Measurements from ENCODE around the gene CLEC9A.

CLEC9A gene

GRCh38 chr12:10088031-10088430, 57.5 kb downstream of the CLEC9A start:
- Histone ChIP-seq H3K4me3 (ENCODE audit: low read length) (no peak overlapping the region), H3K9me3 (ENCODE audit: control insufficient read depth, low read length) (no peaks in the 10 kb centered on the region), H3K9ac (ENCODE audit: low read length) (no peak overlapping the region), H3K27me3 (replicated peaks; ENCODE audit: control insufficient read depth, insufficient read depth, low read length) (no peaks in the 10 kb centered on the region), H3K4me1 (ENCODE audit: control insufficient read depth, insufficient read depth, low read length) (no peaks in the 10 kb centered on the region), H3K36me3 (ENCODE audit: control insufficient read depth, insufficient read depth, low read length, severe bottlenecking) (no peaks in the 10 kb centered on the region)
- no peak for DNase-seq (ENCODE audit: low read depth)

GRCh38 chr12:10088955-10089900, 58.7 kb downstream of the CLEC9A start:
- Histone ChIP-seq H3K9ac (ENCODE audit: low read length) (no peak overlapping the region), H3K27me3 (replicated peaks; ENCODE audit: control insufficient read depth, insufficient read depth, low read length) (no peaks in the 10 kb centered on the region)
- DNase-seq (ENCODE audit: low read depth), result no peak

GRCh38 chr12:10094646-10095395, 64.3 kb downstream of the CLEC9A start:
- no peaks in the 10 kb centered on the region for H3K36me3 ChIP-seq (ENCODE audit: control insufficient read depth, insufficient read depth, low read length, severe bottlenecking)
- peaks cover 3% of the 10 kb centered on the region for H3K4me1 ChIP-seq (ENCODE audit: control insufficient read depth, insufficient read depth, low read length)
- no peak for DNase-seq (ENCODE audit: low read depth)
- no peaks in the 10 kb centered on the region for H3K9me3 ChIP-seq (ENCODE audit: control insufficient read depth, low read length)
- no peaks in the 10 kb centered on the region for H3K27me3 ChIP-seq (replicated peaks; ENCODE audit: control insufficient read depth, insufficient read depth, low read length)
- no peak overlapping the region for H3K9ac ChIP-seq (ENCODE audit: low read length)
- no peak overlapping the region for H3K4me3 ChIP-seq (ENCODE audit: low read length)

More at GRCh38 chr12:10088955-10089900, 58.7 kb downstream of the CLEC9A start:
- Histone ChIP-seq H3K9me3 (ENCODE audit: control insufficient read depth, low read length) (no peaks in the 10 kb centered on the region), H3K36me3 (ENCODE audit: control insufficient read depth, insufficient read depth, low read length, severe bottlenecking) (no peaks in the 10 kb centered on the region), H3K4me1 (ENCODE audit: control insufficient read depth, insufficient read depth, low read length) (no peaks in the 10 kb centered on the region), H3K4me3 (ENCODE audit: low read length) (no peak overlapping the region)

GRCh38 chr12:10095971-10096370, 65.5 kb downstream of the CLEC9A start:
- H3K9ac ChIP-seq (ENCODE audit: low read length), result no peak overlapping the region
- H3K36me3 ChIP-seq (ENCODE audit: control insufficient read depth, insufficient read depth, low read length, severe bottlenecking), result no peaks in the 10 kb centered on the region
- H3K4me1 ChIP-seq (ENCODE audit: control insufficient read depth, insufficient read depth, low read length), result peaks cover 8% of the 10 kb centered on the region
- no peak for DNase-seq (ENCODE audit: low read depth)
- H3K9me3 ChIP-seq (ENCODE audit: control insufficient read depth, low read length), result no peaks in the 10 kb centered on the region
- no peaks in the 10 kb centered on the region for H3K27me3 ChIP-seq (replicated peaks; ENCODE audit: control insufficient read depth, insufficient read depth, low read length)
- H3K4me3 ChIP-seq (ENCODE audit: low read length), result no peak overlapping the region

GRCh38 chr12:10097521-10097920, 67.0 kb downstream of the CLEC9A start:
- no peaks in the 10 kb centered on the region for H3K9me3 ChIP-seq (ENCODE audit: control insufficient read depth, low read length)
- no peaks in the 10 kb centered on the region for H3K36me3 ChIP-seq (ENCODE audit: control insufficient read depth, insufficient read depth, low read length, severe bottlenecking)
- H3K27me3 ChIP-seq (replicated peaks; ENCODE audit: control insufficient read depth, insufficient read depth, low read length), result no peaks in the 10 kb centered on the region
- peak; percentile 11 for DNase-seq (ENCODE audit: low read depth)
- H3K4me3 ChIP-seq (ENCODE audit: low read length), result no peak overlapping the region
- no peak overlapping the region for H3K9ac ChIP-seq (ENCODE audit: low read length)
- peaks cover 15% of the 10 kb centered on the region for H3K4me1 ChIP-seq (ENCODE audit: control insufficient read depth, insufficient read depth, low read length)

GRCh38 chr12:10098791-10099190, 68.3 kb downstream of the CLEC9A start, which contains the start of gene CLEC1A:
Gene CLEC1A (minus strand): TSS chr12:10098985. CDS start chr12:10098922, 63 bp downstream.
- Histone ChIP-seq H3K27me3 (replicated peaks; ENCODE audit: control insufficient read depth, insufficient read depth, low read length) (no peaks in the 10 kb centered on the region), H3K9ac (ENCODE audit: low read length) (no peak within 1 kb of the TSS), H3K36me3 (ENCODE audit: control insufficient read depth, insufficient read depth, low read length, severe bottlenecking) (no peaks in the 10 kb centered on the region), H3K9me3 (ENCODE audit: control insufficient read depth, low read length) (no peaks in the 10 kb centered on the region), H3K4me1 (ENCODE audit: control insufficient read depth, insufficient read depth, low read length) (peaks cover 15% of the 10 kb centered on the region), H3K4me3 (ENCODE audit: low read length) (no peak within 1 kb of the TSS)
- peak; percentile 3 for DNase-seq (ENCODE audit: low read depth)

- Histone ChIP-seq H3K4me1 (ENCODE audit: control insufficient read depth, insufficient read depth, low read length) (peaks cover 15% of the 10 kb centered on the region), H3K9me3 (ENCODE audit: control insufficient read depth, low read length) (no peaks in the 10 kb centered on the region), H3K4me3 (ENCODE audit: low read length) (peak overlapping the region; percentile 25), H3K36me3 (ENCODE audit: control insufficient read depth, insufficient read depth, low read length, severe bottlenecking) (no peaks in the 10 kb centered on the region), H3K9ac (ENCODE audit: low read length) (peak overlapping the region; percentile 8), H3K27me3 (replicated peaks; ENCODE audit: control insufficient read depth, insufficient read depth, low read length) (no peaks in the 10 kb centered on the region)
- peak; percentile 68 for DNase-seq (ENCODE audit: low read depth)
Observed at GRCh38 chr12:10101042-10101579, 70.6 kb downstream of the CLEC9A start.

- Histone ChIP-seq H3K4me1 (ENCODE audit: control insufficient read depth, insufficient read depth, low read length) (peaks cover 15% of the 10 kb centered on the region), H3K4me3 (ENCODE audit: low read length) (no peak overlapping the region), H3K36me3 (ENCODE audit: control insufficient read depth, insufficient read depth, low read length, severe bottlenecking) (no peaks in the 10 kb centered on the region), H3K27me3 (replicated peaks; ENCODE audit: control insufficient read depth, insufficient read depth, low read length) (no peaks in the 10 kb centered on the region), H3K9me3 (ENCODE audit: control insufficient read depth, low read length) (no peaks in the 10 kb centered on the region), H3K9ac (ENCODE audit: low read length) (no peak overlapping the region)
- DNase-seq (ENCODE audit: low read depth), result no peak
Observed at GRCh38 chr12:10101648-10102220, 71.3 kb downstream of the CLEC9A start.

- Histone ChIP-seq H3K9ac (ENCODE audit: low read length) (no peak overlapping the region), H3K9me3 (ENCODE audit: control insufficient read depth, low read length) (no peaks in the 10 kb centered on the region), H3K4me3 (ENCODE audit: low read length) (no peak overlapping the region), H3K4me1 (ENCODE audit: control insufficient read depth, insufficient read depth, low read length) (peaks cover 15% of the 10 kb centered on the region), H3K36me3 (ENCODE audit: control insufficient read depth, insufficient read depth, low read length, severe bottlenecking) (no peaks in the 10 kb centered on the region), H3K27me3 (replicated peaks; ENCODE audit: control insufficient read depth, insufficient read depth, low read length) (no peaks in the 10 kb centered on the region)
- no peak for DNase-seq (ENCODE audit: low read depth)
Observed at GRCh38 chr12:10102322-10102721, 71.8 kb downstream of the CLEC9A start.

GRCh38 chr12:10110256-10110844, 79.9 kb downstream of the CLEC9A start:
- DNase-seq (ENCODE audit: low read depth), result no peak
- Histone ChIP-seq H3K9me3 (ENCODE audit: control insufficient read depth, low read length) (no peaks in the 10 kb centered on the region), H3K27me3 (replicated peaks; ENCODE audit: control insufficient read depth, insufficient read depth, low read length) (no peaks in the 10 kb centered on the region), H3K9ac (ENCODE audit: low read length) (no peak overlapping the region), H3K4me1 (ENCODE audit: control insufficient read depth, insufficient read depth, low read length) (peaks cover 3% of the 10 kb centered on the region), H3K4me3 (ENCODE audit: low read length) (no peak overlapping the region), H3K36me3 (ENCODE audit: control insufficient read depth, insufficient read depth, low read length, severe bottlenecking) (no peaks in the 10 kb centered on the region)
